ENCODE results near the gene ELAPOR1.

ELAPOR1 gene

DNA sequence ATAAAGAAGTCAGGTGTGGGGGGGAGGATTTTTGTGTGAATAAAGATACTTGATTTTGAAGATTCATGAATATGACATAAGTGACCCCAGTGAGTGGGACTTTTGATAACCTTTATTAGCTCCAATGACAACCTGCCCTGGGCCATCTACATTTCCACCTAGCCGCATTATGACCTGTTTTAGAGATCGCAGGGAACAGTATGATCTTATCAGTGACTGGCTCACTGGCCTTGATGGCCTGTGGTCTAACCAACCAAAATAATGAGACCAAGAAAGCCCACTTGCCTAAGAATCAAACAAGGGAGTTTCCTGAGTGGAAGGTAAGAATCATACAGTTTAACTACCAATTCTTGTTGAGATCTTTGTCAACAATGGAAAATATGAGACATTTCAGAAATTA is 1.8 kb downstream of the ELAPOR1 start:
- H3K9me3 ChIP-seq (ENCODE audit: control insufficient read depth, low read length), result no peaks in the 10 kb centered on the region
- WGBS, 2 experiments (ENCODE audit: insufficient coverage in 2 of 2), result 94% methylated on average over 2 of the region's 2 CpGs; no CpG with 5 or more reads in 1 of the 2 experiments
- no peak overlapping the region for H3K4me3 ChIP-seq (ENCODE audit: extremely low read depth, insufficient read depth, low read length, poor library complexity, severe bottlenecking)
- no peak overlapping the region for H3K27ac ChIP-seq (ENCODE audit: low read depth, low read length, severe bottlenecking)
- H3K36me3 ChIP-seq (ENCODE audit: control insufficient read depth, insufficient read depth, low read length), result no peaks in the 10 kb centered on the region
- no peaks in the 10 kb centered on the region for H3K4me1 ChIP-seq (ENCODE audit: control insufficient read depth, insufficient read depth, low read length, poor library complexity, severe bottlenecking)

DNA sequence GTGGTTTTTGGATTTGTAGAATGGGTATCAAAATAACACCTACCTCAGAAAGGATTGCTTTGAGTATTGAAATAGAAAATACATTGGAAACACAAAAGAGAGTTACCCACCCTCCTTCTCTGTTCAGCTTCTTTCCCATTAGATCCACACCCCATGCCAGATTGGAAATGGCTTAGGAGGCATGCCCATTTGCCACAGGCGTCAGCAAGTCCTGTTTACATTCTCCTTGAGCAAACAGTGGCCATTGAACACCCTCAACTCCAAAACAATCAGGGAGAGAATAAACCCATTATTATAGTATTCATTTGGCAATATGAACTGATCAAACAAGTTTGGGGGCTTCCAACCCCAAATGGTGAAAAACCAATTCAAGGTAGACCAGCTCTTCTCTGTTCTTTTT is 2.4 kb downstream of the ELAPOR1 start:
- no peaks in the 10 kb centered on the region for H3K4me1 ChIP-seq (ENCODE audit: control insufficient read depth, insufficient read depth, low read length, poor library complexity, severe bottlenecking)
- no peak overlapping the region for H3K27ac ChIP-seq (ENCODE audit: low read depth, low read length, severe bottlenecking)
- no CpG with 5 or more reads among the region's 1 CpG for WGBS, 2 experiments (ENCODE audit: insufficient coverage in 2 of 2)
- no peaks in the 10 kb centered on the region for H3K36me3 ChIP-seq (ENCODE audit: control insufficient read depth, insufficient read depth, low read length)
- H3K9me3 ChIP-seq (ENCODE audit: control insufficient read depth, low read length), result no peaks in the 10 kb centered on the region
- no peak overlapping the region for H3K4me3 ChIP-seq (ENCODE audit: extremely low read depth, insufficient read depth, low read length, poor library complexity, severe bottlenecking)

DNA sequence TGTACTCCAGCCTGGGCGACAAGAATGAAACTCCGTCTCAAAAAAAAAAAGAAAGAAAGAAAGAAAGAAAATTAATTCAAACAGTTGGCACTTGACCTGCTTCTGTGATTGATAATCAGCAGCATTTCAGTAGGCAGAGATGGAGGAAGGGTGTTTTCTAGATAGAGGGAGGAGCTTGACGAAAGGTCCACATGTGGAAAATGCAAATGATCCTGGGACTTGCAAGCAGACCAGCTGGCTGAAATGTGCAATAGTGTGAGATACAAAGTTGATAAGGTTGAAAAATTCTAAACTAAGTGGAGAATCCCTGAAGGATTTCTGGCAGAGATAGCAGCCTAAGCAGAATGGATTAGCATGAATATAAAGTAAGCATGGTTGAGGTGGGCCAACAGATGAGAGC is 4.2 kb downstream of the ELAPOR1 start:
- Histone ChIP-seq H3K4me1 (ENCODE audit: control insufficient read depth, insufficient read depth, low read length, poor library complexity, severe bottlenecking) (no peaks in the 10 kb centered on the region), H3K4me3 (ENCODE audit: extremely low read depth, insufficient read depth, low read length, poor library complexity, severe bottlenecking) (no peak overlapping the region), H3K9me3 (ENCODE audit: control insufficient read depth, low read length) (no peaks in the 10 kb centered on the region), H3K27ac (ENCODE audit: low read depth, low read length, severe bottlenecking) (no peak overlapping the region), H3K36me3 (ENCODE audit: control insufficient read depth, insufficient read depth, low read length) (no peaks in the 10 kb centered on the region)
- WGBS, 2 experiments (ENCODE audit: insufficient coverage in 2 of 2), result 86 to 91% methylated on average over 1 to 3 of the region's 3 CpGs

DNA sequence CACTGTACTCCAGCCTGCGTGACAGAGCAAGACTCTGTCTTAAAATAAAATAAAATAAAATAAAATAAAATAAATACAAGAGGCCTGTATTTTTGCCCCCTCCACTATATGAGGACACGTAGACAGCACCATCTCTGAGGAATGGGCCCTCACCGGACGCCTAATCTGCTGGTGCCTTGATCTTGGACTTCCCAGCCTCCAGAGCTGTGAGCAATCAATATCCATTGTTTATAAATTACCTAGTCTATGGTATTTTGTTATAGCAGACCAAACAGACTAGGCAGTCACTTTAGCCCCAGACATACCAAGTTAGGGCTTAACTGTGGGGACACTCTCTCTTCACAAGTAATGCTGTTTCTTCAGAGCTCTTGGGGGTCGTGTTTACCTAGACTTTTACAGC is 6.4 kb downstream of the ELAPOR1 start:
- no peak overlapping the region for H3K27ac ChIP-seq (ENCODE audit: low read depth, low read length, severe bottlenecking)
- WGBS, 2 experiments (ENCODE audit: insufficient coverage in 2 of 2), result 94% methylated on average over 3 of the region's 5 CpGs; no CpG with 5 or more reads in 1 of the 2 experiments

DNA sequence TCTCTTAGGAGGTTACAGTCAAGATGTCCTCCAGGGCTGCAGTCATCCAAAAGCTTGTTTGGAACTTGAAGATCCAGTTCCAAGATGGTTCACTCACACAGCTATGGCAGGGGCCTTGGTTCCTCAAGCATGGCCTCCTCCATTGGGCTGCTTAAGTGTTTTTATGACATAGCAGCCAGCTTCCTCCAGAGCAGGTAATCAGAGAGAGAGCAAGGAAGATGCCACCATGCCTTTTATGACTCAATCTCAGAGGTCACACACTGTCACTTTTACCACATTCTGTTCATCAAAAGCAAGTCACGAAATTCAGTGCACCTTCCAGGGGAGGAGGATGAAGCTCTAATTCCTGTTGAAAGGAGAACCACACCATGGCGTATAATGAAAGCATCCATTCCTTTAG is 17.1 kb downstream of the ELAPOR1 start:
- Histone ChIP-seq H3K4me3 (ENCODE audit: extremely low read depth, insufficient read depth, low read length, poor library complexity, severe bottlenecking) (no peak overlapping the region), H3K27ac (ENCODE audit: low read depth, low read length, severe bottlenecking) (no peak overlapping the region), H3K4me1 (ENCODE audit: control insufficient read depth, insufficient read depth, low read length, poor library complexity, severe bottlenecking) (no peaks in the 10 kb centered on the region), H3K9me3 (ENCODE audit: control insufficient read depth, low read length) (no peaks in the 10 kb centered on the region), H3K36me3 (ENCODE audit: control insufficient read depth, insufficient read depth, low read length) (no peaks in the 10 kb centered on the region)
- 80 to 95% methylated on average over 1 to 2 of the region's 2 CpGs for WGBS, 2 experiments (ENCODE audit: insufficient coverage in 2 of 2)

More for the DNA sequence above, 6.4 kb downstream of the ELAPOR1 start:
- no peaks in the 10 kb centered on the region for H3K4me1 ChIP-seq (ENCODE audit: control insufficient read depth, insufficient read depth, low read length, poor library complexity, severe bottlenecking)
- no peaks in the 10 kb centered on the region for H3K9me3 ChIP-seq (ENCODE audit: control insufficient read depth, low read length)
- no peaks in the 10 kb centered on the region for H3K36me3 ChIP-seq (ENCODE audit: control insufficient read depth, insufficient read depth, low read length)
- H3K4me3 ChIP-seq (ENCODE audit: extremely low read depth, insufficient read depth, low read length, poor library complexity, severe bottlenecking), result no peak overlapping the region

DNA sequence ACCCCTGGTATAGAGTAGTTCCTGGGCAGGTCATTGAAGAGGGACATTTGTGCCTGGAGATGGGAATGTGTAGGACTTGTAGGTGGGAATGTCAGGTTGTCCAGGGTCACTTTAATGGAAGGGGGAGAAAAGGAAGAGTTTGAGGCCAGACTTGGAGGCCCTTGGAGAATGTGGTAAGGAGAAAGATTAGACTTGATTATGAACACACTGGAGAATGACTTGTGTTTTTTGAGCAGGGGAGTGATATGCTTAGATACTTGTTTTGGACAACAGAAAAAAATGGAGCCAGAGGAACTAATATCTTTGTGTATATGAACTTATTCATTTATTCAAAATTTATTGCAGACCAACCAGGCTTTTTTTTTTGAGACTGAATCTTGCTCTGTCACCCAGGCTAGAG is 17.9 kb downstream of the ELAPOR1 start:
- H3K9me3 ChIP-seq (ENCODE audit: control insufficient read depth, low read length), result no peaks in the 10 kb centered on the region
- H3K4me1 ChIP-seq (ENCODE audit: control insufficient read depth, insufficient read depth, low read length, poor library complexity, severe bottlenecking), result no peaks in the 10 kb centered on the region
- H3K4me3 ChIP-seq (ENCODE audit: extremely low read depth, insufficient read depth, low read length, poor library complexity, severe bottlenecking), result no peak overlapping the region
- H3K27ac ChIP-seq (ENCODE audit: low read depth, low read length, severe bottlenecking), result no peak overlapping the region
- no peaks in the 10 kb centered on the region for H3K36me3 ChIP-seq (ENCODE audit: control insufficient read depth, insufficient read depth, low read length)

DNA sequence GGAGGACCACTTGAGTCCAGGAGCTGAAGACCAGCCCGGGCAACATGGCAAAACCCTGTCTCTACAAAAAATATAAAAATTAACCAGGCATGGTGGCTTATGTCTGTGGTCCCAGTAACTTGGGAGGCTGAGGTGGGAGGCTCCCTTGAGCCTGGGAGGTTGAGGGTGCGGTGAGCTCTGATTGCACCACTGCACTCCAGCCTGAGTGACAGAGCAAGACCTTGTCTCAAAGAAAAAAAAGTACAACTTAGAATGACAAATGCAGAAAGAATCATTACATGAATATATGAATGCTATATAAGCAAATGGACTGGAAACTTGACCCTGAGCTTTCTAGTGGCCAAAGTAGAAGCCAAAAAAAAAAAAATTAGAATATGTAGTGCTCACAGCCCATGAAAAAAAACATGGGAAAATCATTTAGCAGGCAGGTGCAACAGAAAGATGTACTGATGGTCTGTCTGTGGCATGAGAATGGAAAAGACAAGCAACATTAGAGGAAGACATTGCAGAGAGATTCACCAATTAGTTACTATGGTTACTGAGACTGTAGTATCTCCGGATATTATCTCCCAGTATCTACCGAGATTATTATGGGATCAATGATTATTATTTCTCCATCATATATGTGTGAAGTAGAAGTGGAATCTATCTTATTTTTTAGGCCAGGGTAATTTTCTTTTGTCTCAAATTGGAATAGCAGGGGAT is 19.2 kb downstream of the ELAPOR1 start:
- no peaks in the 10 kb centered on the region for H3K4me1 ChIP-seq (ENCODE audit: control insufficient read depth, insufficient read depth, low read length, poor library complexity, severe bottlenecking)
- no peak overlapping the region for H3K27ac ChIP-seq (ENCODE audit: low read depth, low read length, severe bottlenecking)
- no peak overlapping the region for H3K4me3 ChIP-seq (ENCODE audit: extremely low read depth, insufficient read depth, low read length, poor library complexity, severe bottlenecking)
- WGBS, 2 experiments (ENCODE audit: insufficient coverage in 2 of 2), result 90 to 100% methylated on average over 1 of the region's 4 CpGs
- no peaks in the 10 kb centered on the region for H3K36me3 ChIP-seq (ENCODE audit: control insufficient read depth, insufficient read depth, low read length)
- no peaks in the 10 kb centered on the region for H3K9me3 ChIP-seq (ENCODE audit: control insufficient read depth, low read length)

DNA sequence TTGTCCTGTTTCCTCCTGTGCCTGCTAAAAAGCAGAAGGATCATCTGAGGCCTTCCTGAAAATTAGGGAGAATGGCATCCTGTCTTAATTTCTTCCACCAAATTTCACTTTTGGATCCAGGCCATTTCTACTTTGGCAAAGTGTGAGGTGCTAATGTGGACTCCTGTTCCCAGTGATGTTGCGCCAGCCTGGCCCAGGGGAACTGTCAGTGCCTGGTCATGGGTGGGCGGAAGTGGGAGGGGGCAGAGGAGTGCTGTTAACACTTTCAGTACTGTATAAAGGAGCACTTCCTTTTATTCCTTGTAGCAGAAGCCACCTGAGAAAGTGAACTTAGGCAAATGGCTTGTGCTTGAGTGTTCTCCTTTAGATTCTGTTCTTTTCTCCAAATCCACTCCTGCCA is 19.9 kb downstream of the ELAPOR1 start:
- Histone ChIP-seq H3K36me3 (ENCODE audit: control insufficient read depth, insufficient read depth, low read length) (no peaks in the 10 kb centered on the region), H3K4me1 (ENCODE audit: control insufficient read depth, insufficient read depth, low read length, poor library complexity, severe bottlenecking) (no peaks in the 10 kb centered on the region), H3K27ac (ENCODE audit: low read depth, low read length, severe bottlenecking) (no peak overlapping the region), H3K9me3 (ENCODE audit: control insufficient read depth, low read length) (no peaks in the 10 kb centered on the region), H3K4me3 (ENCODE audit: extremely low read depth, insufficient read depth, low read length, poor library complexity, severe bottlenecking) (no peak overlapping the region)
- whole genome bisulfite sequencing, 2 experiments (ENCODE audit: insufficient coverage in 2 of 2), result 77 to 83% methylated on average over 1 to 2 of the region's 2 CpGs

DNA sequence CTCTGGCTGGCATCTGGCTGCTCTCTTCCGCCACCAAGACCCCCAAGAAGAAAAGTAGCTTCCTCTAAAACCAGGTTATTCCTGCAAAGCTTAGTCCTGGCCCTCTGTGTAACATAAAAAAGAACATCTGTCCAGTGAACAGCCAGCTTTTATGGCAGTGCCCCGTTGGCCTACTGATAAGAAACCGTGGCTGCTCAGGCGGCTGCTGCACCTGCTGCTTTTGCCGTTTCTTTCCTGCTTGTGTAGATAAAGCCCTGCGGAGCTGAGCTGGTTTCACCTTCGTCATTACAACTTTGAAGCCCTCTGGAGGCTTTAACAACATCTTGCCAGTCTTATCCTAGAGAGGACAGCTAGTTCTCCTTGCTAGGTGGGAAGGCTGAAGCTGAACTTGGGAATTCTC is 20.5 kb downstream of the ELAPOR1 start:
- Histone ChIP-seq H3K9me3 (ENCODE audit: control insufficient read depth, low read length) (no peaks in the 10 kb centered on the region), H3K4me3 (ENCODE audit: extremely low read depth, insufficient read depth, low read length, poor library complexity, severe bottlenecking) (no peak overlapping the region), H3K27ac (ENCODE audit: low read depth, low read length, severe bottlenecking) (no peak overlapping the region), H3K36me3 (ENCODE audit: control insufficient read depth, insufficient read depth, low read length) (no peaks in the 10 kb centered on the region), H3K4me1 (ENCODE audit: control insufficient read depth, insufficient read depth, low read length, poor library complexity, severe bottlenecking) (no peaks in the 10 kb centered on the region)
- 86 to 89% methylated on average over 6 to 7 of the region's 7 CpGs for WGBS, 2 experiments (ENCODE audit: insufficient coverage in 2 of 2)

DNA sequence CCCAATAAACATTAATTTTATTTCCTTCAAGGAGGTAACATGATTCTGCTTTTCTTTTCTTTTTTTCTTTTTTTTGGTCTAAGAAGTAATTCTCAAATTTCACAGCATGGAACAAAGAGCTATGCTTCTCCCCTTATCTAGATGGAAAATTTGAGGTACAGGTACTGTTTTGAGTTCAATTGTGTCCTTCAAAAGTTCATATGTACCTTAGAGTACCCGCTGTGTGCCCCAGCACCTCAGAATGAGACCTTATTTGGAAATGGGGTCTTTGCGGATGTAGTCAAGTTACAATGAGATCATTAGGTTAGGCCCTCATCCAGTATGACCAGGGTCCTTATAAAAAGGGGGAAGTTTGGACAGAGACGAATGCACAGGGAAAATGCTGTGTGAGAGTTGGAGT is 22.0 kb downstream of the ELAPOR1 start:
- Histone ChIP-seq H3K36me3 (ENCODE audit: control insufficient read depth, insufficient read depth, low read length) (no peaks in the 10 kb centered on the region), H3K9me3 (ENCODE audit: control insufficient read depth, low read length) (no peaks in the 10 kb centered on the region), H3K4me1 (ENCODE audit: control insufficient read depth, insufficient read depth, low read length, poor library complexity, severe bottlenecking) (no peaks in the 10 kb centered on the region), H3K27ac (ENCODE audit: low read depth, low read length, severe bottlenecking) (no peak overlapping the region), H3K4me3 (ENCODE audit: extremely low read depth, insufficient read depth, low read length, poor library complexity, severe bottlenecking) (no peak overlapping the region)
- WGBS, 2 experiments (ENCODE audit: insufficient coverage in 2 of 2), result 89 to 93% methylated on average over 3 of the region's 3 CpGs

DNA sequence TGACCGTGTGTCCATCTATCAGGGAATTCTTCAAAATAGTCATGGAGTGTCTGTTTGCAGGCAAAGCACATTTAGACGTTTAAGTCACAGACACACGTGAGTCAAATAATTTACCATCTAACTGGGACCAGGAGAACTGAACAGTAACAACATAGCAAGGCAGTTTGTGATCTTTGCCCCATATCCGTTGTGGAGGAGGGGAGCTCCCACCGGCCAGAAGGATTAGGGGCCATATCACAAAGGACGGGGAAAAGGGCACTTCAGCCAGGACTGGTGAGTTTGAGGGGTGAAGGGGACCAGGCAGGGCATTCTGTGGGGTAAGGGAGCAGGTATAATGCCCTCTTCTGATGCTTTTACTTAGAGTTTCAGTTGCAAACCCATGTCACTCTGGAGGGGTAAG is 22.9 kb downstream of the ELAPOR1 start:
- Histone ChIP-seq H3K9me3 (ENCODE audit: control insufficient read depth, low read length) (no peaks in the 10 kb centered on the region), H3K36me3 (ENCODE audit: control insufficient read depth, insufficient read depth, low read length) (no peaks in the 10 kb centered on the region), H3K27ac (ENCODE audit: low read depth, low read length, severe bottlenecking) (no peak overlapping the region), H3K4me3 (ENCODE audit: extremely low read depth, insufficient read depth, low read length, poor library complexity, severe bottlenecking) (no peak overlapping the region), H3K4me1 (ENCODE audit: control insufficient read depth, insufficient read depth, low read length, poor library complexity, severe bottlenecking) (no peaks in the 10 kb centered on the region)
- 96 to 100% methylated on average over 3 to 4 of the region's 6 CpGs for WGBS, 2 experiments (ENCODE audit: insufficient coverage in 2 of 2)
